ENCODE results near the gene GPR37. TPM values are rescaled to one million over a fixed set of nuclear protein-coding genes. Genes with fewer than 3 reads are reported as not detected.

Gene GPR37
- total RNA-seq, 1 experiment from 2014 or later: 1.6 TPM

GRCh38 chr7:124779620-124780019, 14.0 kb upstream of the GPR37 start:
- Histone ChIP-seq H3K9me3 (ENCODE audit: control insufficient read depth, low read depth, low read length) (no peaks in the 10 kb centered on the region), H3K4me2 (ENCODE audit: insufficient read depth, insufficient read length, low read length) (no peak overlapping the region), H3K79me1 (ENCODE audit: insufficient read depth, low read depth, low read length, poor library complexity, severe bottlenecking) (no peaks in the 10 kb centered on the region), H3K27me3 (ENCODE audit: insufficient read depth, low read length) (no peaks in the 10 kb centered on the region), H3K4me1 (ENCODE audit: insufficient read depth, low read length) (peaks cover 3% of the 10 kb centered on the region; the same call in 1 of the 2 replicates), H3K23ac (ENCODE audit: insufficient read length, low read depth, low read length) (no peak overlapping the region), H2BK20ac (ENCODE audit: low read depth, low read length, poor library complexity, severe bottlenecking) (no peak overlapping the region), H2BK15ac (ENCODE audit: low read depth, low read length) (no peak overlapping the region), H3K18ac (ENCODE audit: insufficient read length, low read depth, low read length) (no peak overlapping the region), H2BK5ac (ENCODE audit: insufficient read length, low read length) (no peak overlapping the region), H3T11ph (ENCODE audit: low read length) (no peak overlapping the region), H3K4ac (ENCODE audit: low read depth, low read length) (no peak overlapping the region), H4K5ac (ENCODE audit: insufficient read length, low read depth, low read length) (no peak overlapping the region), H3K79me2 (ENCODE audit: insufficient read depth, low read length) (no peaks in the 10 kb centered on the region), H3K56ac (ENCODE audit: insufficient read length, low read depth, low read length) (no peak overlapping the region), H3K27ac (ENCODE audit: insufficient read length, low read depth, low read length) (no peak overlapping the region), H2AFZ (ENCODE audit: low read length) (no peak overlapping the region), H2AK5ac (ENCODE audit: insufficient read length, low read length) (no peak overlapping the region), H2BK12ac (ENCODE audit: insufficient read length, low read depth, low read length) (no peak overlapping the region), H4K91ac (ENCODE audit: insufficient read length, low read depth, low read length) (no peak overlapping the region), H3K14ac (ENCODE audit: insufficient read depth, low read length) (no peak overlapping the region), H4K20me1 (ENCODE audit: control insufficient read depth, insufficient read depth, insufficient read length) (no peaks in the 10 kb centered on the region), H3K9ac (ENCODE audit: extremely low read depth, insufficient read length, low read length) (no peak overlapping the region), H4K8ac (replicated peaks; ENCODE audit: insufficient read length, low read depth, low read length) (no peak overlapping the region), H3K23me2 (ENCODE audit: insufficient read length, low read depth, low read length, poor library complexity, severe bottlenecking) (no peaks in the 10 kb centered on the region), H2BK120ac (ENCODE audit: low read depth, low read length, poor library complexity, severe bottlenecking) (no peak overlapping the region)
- no peak overlapping the region for H3K4me3 Mint-ChIP-seq
- peaks cover 6 to 17% of the 10 kb centered on the region in 2 experiments for H3K4me1 Mint-ChIP-seq
- H3K36me3 Mint-ChIP-seq (ENCODE audit: insufficient read depth in 1 of 3, low read depth in 3 of 3): peaks cover 0 to 4% (median 4%) of the 10 kb centered on the region in 3 experiments; a peak in 1 of 7 replicates
- TF ChIP-seq, protein P1, sequence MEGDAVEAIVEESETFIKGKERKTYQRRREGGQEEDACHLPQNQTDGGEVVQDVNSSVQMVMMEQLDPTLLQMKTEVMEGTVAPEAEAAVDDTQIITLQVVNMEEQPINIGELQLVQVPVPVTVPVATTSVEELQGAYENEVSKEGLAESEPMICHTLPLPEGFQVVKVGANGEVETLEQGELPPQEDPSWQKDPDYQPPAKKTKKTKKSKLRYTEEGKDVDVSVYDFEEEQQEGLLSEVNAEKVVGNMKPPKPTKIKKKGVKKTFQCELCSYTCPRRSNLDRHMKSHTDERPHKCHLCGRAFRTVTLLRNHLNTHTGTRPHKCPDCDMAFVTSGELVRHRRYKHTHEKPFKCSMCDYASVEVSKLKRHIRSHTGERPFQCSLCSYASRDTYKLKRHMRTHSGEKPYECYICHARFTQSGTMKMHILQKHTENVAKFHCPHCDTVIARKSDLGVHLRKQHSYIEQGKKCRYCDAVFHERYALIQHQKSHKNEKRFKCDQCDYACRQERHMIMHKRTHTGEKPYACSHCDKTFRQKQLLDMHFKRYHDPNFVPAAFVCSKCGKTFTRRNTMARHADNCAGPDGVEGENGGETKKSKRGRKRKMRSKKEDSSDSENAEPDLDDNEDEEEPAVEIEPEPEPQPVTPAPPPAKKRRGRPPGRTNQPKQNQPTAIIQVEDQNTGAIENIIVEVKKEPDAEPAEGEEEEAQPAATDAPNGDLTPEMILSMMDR (conservative IDR thresholded peaks at IDR 0.05): no peak
- H3K27ac Mint-ChIP-seq: no peak overlapping the region
- DNase-seq: no peak
- H3K27me3 Mint-ChIP-seq (ENCODE audit: low read depth): no peaks in the 10 kb centered on the region
- no peaks in the 10 kb centered on the region for H3K9me3 Mint-ChIP-seq

All from H9 (cell line).